ENCODE results near the gene UBE3D.

DNA sequence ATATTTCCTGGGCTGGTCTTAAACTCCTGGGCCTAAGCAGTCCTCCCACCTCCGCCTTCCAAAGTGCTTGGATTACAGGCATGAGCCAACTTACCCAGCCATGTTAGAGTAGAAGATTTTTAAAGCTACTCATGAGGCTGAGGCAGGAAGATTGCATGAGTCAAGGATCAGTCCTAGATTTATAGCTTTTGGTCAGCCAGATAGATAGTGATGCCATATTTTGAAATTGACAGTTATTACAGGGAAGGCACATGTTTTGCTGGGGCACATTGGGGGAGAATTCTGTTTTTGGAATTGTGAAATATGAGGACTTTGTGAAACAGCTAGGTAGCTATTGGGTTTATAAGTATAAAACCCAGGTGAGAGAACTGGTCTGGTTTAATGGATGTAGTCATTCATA, 42.7 kb upstream of the UBE3D start:
- TF ChIP-seq, protein P1, sequence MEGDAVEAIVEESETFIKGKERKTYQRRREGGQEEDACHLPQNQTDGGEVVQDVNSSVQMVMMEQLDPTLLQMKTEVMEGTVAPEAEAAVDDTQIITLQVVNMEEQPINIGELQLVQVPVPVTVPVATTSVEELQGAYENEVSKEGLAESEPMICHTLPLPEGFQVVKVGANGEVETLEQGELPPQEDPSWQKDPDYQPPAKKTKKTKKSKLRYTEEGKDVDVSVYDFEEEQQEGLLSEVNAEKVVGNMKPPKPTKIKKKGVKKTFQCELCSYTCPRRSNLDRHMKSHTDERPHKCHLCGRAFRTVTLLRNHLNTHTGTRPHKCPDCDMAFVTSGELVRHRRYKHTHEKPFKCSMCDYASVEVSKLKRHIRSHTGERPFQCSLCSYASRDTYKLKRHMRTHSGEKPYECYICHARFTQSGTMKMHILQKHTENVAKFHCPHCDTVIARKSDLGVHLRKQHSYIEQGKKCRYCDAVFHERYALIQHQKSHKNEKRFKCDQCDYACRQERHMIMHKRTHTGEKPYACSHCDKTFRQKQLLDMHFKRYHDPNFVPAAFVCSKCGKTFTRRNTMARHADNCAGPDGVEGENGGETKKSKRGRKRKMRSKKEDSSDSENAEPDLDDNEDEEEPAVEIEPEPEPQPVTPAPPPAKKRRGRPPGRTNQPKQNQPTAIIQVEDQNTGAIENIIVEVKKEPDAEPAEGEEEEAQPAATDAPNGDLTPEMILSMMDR (IDR thresholded peaks at IDR 0.05) = no peak
- TF ChIP-seq POLR2A (IDR thresholded peaks at IDR 0.05) = no peak

Data from Peyer's patch (tissue), 4 donors.